Activated T-helper 1 cell treated with anti-CD3 and anti-CD28 coated beads, Interleukin-2, amount 50 U/mL, for 16 hours (primary cell): ENCODE measurements around the gene LRRTM4.

ENCODE experiments used
- DNase-seq, 2 donors: peaks; one replicate each; pipeline ENCODE4 v3.0.0-alpha.2; 2020; ENCODE audit warnings: low read depth in 1 of 2, low spot score in 1 of 2

The LRRTM4 gene

DNA sequence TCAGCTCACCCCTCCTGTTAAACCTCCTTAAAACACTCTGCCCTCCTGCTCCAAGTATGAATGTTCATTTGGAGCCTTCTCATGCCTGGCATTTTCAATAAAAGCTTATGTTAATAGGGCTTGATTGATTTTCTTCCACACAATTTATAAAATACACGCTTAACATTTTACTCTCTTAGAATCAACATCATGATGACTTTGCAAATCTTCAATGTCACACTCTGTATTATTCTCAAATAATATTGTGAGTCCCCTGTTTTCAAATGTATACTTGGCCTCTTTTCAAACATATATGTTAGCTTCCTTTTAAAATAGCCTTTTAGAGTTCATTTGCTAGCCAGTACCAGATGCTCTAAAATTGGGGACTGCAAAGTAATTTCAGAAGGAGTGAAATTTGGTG lies 520.3 kb downstream of the LRRTM4 start:
- no peak for DNase-seq

DNA sequence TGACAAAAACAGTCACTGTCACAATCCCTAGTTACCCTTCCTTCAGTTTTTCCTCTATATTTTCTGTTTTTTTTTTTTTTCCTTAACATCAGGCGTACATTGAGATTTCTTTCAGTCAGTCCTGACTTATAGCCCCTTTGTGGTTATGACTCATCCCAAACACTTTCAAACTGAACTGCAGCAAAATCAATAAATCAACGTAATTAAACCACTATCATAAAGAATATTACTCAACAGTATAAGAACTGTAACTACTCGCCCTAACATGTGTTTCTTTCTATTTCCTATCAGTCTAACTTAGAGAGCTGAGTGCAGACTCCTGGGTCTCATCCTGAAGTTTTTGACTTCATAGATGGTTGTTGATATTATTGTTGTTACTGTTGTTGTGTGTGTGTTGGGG lies 523.5 kb downstream of the LRRTM4 start:
- DNase-seq: no peak

DNA sequence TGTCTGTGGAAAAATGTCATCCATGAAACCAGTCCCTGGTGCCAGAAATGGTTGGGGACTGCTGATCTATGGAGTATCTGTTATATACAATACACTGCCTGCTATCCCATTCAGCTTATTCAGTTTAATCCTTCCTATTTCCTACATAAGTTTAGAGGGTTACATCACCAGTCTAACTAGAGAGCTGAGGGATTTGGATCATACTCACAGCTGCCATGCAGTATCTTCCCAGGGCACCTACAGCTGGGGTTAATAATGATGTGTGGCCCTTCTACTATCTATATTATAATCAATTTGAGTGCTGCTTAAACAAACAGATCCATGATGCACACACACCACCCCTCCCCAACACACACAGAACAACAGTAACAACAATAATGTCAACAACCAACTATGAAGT lies 524.0 kb downstream of the LRRTM4 start:
- no peak for DNase-seq

DNA sequence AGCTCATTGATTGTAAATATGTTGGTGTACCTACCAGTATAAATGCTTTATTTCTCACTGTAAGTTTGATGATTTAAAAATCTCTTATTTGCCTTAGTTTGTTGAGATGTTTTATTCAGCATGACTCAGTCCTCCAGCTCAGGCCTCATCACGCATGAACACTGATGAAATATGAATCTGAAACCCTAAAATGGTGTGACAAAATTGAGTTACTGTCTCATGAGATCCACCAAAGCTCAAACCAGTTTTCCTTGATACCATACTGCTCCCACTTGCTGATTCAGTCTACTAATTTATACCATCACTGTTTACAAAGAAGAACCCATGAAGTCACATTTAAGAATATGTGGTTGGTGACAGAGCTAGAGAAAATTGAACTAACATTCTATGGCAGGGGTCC lies 524.9 kb downstream of the LRRTM4 start:
- DNase-seq: no peak

DNA sequence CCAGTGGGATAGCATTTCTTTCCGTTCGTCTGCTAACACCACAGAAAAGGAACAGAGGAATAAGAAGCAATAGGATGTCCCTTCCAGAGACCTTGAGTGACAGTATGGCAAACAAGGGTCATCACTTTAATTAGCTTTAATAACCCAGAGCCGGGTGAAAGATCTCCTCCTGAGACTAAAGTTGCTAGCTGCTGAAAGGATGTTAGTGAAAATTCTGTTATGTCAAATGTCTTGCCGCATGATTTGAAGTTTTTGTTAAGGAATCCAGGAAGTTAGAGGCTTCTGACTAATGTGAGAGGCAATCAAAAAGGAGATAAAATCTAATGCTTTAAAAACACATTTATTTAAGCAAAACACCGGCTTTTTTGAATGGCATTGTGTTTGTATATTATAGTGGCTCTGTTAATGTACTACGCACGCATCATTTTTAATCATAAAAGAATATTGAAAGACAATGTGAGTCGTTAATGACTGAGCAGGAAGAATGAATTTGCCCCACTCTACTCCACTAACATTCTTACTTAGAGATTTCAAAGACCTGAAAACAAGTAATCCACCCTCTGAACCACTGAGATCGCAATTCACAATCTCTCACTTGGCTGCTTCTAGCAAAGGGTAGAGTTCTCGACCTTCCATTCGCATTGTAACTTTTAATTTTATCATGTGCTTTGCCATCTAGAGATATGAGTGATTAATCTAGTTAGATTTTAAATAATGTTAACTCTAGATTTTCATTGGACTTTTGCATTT lies 536.6 kb downstream of the LRRTM4 start:
- DNase-seq: no peak

DNA sequence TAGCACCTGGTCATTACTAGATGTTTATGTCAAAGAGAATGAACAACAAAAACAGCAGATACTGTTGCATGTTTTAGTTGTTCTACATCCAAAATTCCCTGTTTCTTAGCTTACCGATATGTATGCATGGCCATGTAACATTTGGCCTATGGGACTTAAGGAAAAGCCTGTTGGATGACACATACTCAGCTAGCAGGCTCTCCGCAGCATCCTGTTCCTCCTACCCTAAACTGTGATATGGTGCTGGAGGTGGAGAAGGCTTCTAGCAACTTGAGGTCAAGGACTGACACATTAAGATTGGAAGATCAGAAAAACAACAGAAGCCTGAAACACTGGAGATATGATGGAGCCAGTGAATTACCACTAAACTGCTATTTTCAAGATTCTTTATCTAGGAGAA lies 537.8 kb downstream of the LRRTM4 start:
- DNase-seq: no peak

DNA sequence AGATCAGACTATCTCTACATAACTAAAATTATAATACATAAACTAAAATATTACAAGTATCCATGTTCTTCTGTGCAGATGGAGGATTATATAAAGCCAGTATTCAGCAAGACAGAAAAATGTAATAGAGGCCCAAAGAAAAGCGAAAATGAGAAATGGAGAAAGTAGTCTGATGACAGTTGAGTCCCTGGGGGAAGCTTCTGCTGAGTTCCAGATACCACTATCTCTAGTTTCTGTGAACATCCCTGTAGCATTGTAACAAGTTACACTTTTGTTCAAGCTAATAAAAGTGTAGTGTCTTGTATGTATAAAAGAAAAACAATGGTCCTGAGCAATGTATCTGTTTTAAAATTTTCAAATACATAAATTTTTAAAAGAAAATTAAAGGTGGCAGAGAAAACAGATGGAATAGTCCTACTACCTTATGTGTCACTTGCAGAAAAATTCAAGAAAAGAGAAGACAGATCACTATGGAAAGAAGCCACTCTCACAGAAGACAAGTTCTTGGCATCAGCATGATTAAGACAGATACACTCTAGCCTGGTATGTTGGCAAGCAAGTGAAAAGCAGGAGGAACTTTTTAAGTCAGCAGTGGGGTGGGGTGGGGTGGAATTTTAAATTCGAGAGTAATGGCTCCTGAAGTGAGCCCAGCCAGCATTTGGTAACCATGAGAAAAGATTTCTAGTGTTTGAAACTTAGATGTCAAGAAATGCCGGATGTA lies 541.9 kb downstream of the LRRTM4 start:
- no peak for DNase-seq

DNA sequence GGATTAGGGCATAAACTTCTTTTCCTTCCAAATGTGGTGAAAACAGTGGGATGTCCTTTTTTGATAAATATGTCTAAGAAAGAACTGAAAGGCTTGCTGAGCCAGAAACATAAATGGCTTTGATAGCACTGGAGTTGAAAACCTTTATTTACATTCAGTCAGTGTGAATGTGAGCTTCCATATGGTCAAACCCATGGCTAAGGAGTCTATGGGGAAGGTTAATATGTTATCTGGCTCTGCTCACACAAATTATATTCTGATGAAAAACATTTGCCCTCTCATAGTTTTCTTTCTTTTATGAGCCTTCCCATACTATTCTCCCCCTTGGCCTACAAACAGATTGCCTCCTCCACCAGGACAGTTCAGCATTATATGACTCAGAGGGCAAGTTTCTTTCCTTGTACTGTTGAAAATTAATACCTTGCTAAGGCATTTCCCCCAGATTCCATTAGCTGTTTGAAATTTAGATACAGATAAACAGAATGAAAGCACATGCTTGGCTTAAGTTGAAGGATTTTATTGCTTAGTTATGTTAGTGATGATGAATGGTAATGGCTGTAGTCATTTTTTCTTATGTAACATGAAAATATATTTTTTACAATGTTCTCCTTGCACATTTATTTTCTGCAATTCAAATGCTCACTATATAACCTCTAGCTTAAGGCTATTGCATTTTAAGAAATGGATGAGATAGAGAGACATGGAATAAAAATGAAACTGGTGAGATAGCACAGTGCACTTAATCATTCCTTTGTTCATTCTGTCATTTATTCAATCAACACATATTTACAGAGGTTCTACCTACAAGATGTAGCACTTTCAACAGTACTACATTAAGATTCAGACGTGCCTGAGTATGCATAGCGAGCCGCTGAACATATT lies 544.1 kb downstream of the LRRTM4 start:
- DNase-seq: no peak

DNA sequence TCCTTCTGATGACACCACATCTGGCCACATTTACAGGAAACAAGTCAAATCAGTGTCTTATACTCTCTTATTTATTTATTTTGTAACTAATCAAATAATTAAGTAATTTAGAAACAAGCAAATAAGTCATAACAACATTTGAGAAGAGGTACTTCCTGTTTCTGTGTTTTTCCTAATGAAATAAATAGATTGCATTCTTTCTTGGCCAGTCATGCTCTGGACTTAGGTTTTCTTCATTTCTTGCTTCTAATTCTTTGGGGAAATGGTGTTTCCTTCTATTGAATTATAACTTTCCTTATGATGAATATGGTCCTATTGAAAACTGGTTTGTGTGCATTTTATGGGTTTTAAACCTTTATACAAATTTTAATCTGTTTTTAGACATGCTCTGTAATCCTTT lies 546.4 kb downstream of the LRRTM4 start:
- DNase-seq: no peak

DNA sequence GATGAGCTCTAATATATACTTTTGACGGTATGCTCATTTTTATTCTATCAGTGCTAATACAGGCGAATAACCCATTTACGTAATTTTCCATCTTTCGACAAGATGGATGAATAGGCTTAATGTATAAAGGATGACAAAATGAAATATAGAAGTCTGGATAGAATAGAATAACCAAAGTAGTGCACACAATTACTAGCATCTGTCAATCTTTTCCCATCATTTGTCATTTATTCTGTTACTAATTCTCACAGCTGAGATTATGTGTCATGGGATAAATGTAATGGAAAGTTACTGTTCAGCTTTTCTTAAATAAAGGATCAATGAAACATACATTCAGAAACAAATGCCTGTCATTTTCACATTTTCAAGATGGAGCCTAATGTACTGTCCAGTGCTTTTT lies 548.6 kb downstream of the LRRTM4 start:
- DNase-seq: no peak

DNA sequence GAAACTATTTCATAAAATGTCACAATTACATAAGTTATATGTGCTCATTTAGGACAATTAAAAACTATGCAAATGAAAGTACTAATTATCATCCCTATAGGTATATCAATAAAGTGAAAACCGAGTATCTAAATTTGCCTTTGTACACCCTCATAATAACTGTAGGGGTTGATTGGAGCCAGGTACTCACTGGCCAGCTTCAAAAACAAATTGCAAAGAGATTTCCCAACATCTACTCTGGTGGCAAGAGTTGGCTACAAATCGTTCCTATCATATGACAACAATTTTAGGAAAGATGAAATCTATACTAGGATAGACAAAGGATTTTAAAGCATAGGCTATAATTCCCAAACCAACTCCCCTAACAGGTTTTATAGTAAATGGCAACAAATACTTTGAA lies 556.4 kb downstream of the LRRTM4 start:
- DNase-seq: no peak

DNA sequence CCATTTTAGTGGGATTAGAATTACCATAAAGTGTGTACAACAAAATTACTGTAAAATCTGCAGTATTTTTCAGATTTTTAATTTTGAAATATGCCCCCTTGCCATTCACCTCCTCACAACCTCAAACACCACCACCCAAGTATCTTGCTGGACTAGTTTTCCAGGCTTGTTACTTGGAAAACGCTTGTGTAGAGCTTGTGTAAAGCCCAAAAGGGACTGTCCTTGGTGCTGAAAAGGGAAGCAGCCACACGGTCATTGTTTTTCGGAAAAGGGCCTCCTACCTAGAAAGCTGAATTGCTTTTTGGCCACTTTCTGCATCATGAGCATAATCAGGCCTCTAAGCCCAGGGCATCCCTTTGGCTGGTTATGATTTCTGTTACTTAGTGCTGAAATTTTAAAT lies 563.4 kb downstream of the LRRTM4 start:
- DNase-seq: no peak

DNA sequence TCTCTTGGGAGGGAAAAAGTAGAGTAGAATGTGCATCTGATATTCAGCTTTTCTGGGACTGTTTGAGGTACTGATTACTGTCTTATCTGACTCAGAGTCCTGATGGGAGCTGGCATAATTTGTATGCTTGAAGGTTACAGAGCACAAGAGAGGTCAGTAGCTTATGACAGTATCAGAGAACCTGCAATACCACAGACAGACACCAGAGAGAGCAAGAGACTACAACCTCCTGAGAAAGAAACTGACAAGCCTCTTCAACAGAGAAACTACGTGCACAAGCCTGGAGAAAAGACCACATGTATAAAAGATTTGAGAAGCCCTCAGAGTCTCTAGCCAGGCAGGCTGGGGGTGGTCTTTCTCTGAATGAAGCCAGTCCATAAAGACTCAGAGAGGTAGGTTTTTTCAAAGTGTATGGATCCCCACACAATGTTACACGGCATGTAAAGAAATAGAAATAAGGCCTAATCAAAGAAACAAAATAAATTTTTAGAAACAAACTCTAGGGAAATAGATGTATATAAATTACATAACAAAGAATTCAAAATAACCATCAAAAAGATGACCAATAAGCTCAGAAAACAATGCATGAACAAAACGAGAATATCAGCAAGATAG lies 568.3 kb downstream of the LRRTM4 start:
- DNase-seq: no peak

DNA sequence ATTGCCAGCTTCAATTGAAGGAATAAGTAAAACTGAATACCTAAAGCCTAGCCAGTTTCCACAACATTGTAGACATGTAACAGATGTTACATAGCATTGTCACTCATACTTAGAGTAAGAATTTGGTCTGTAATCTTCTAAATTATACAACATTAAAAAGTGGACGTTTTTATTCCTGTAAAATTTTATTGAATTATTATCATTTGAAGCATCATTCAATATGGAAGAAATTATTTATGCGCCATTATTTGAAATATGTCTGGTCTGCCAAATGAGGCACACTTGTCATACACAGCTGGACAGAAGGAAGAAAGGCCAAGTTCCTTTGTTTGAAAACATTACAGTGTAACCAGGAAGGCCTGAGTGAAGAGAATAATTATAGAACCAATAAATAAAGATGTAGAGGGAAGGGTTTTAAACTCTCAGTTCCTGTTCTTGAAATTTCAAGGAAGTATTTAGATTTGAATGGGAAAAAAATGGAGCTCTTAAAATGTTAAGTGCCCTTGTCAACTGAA lies 575.5 kb downstream of the LRRTM4 start:
- DNase-seq: no peak

DNA sequence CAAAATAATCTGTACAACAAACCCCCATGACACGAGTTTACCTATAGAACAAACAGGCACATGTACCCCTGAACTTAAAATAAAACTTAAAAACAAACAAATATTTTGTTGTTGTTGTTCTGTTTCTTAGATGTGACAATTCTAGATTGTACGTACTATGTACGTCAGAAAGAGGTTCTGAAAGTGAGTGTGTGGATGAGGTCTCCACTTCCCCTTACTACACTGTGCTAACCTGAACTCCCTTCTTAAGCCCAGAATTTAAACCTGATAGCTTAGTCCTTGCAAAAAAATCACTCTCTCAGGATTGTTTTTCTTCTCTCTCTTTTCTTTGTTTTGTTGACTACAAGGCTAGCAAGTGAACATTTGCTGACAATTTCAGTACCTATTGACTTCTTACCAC lies 581.6 kb downstream of the LRRTM4 start:
- DNase-seq: no peak

DNA sequence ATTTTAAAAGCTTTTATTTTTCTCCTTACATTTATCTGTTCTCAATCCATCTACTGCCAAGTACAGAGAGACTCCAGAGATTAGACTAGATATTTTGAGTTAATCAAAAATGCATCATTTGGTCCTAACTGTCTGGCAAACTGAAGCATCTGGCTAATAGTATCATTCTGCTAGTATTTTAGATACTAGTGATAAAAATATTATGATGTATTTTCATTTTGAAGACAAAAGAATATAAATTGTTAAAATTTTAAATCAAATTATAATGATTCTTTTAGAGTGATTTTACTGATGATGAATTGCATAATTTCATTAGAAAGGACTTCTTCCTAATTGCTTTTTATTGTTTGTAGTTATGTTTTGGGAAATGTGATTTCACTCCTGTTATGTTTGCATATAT lies 584.0 kb downstream of the LRRTM4 start:
- no peak for DNase-seq

DNA sequence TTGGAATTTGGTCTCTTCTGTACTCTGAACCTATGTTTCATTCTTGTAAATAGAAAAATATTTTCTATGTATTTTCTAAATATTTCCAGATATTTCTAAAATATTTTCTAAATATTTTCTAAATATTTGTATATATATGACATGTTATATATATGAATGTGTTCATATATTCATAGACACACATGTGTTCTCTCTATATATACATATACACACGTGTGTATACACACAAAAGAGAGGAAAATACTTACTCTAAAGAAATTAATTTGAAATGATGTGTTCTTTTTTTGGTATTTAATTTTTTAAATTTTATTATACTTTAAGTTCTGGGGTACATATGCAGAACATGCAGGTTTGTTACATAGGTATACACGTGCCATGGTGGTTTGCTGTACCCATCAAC lies 589.6 kb downstream of the LRRTM4 start:
- DNase-seq: no peak

DNA sequence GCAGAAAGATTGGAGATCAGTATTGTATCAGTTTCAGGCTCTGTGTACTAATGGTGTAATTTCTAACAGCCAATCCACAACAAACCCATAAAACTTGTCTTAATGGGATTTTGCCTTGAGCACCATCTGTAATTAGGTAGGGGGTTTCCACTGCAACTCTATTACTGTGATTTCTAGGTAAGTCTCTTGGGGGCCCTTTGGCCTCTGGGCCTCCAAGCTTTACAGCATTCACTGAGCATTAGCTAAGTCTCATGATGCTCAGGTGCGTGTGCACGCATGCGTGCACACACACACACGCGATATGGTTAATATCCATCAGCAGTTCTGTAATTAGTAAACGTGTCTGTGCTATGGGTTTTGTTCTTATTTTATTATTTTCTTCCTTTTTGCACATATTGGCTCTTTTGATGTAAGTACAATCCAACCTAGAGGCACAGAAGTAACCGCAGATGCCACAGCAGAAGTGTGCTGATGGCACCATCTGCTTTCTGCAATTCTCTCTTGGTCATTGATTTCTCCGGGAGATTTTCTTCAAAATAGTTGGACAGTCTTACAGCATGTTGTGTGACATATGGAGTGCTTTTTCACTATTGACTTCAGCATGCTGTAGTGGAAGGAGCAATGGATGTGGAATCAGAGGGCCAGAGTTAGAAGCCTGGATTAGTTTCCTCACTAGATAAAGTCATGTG lies 592.0 kb downstream of the LRRTM4 start:
- DNase-seq: no peak

DNA sequence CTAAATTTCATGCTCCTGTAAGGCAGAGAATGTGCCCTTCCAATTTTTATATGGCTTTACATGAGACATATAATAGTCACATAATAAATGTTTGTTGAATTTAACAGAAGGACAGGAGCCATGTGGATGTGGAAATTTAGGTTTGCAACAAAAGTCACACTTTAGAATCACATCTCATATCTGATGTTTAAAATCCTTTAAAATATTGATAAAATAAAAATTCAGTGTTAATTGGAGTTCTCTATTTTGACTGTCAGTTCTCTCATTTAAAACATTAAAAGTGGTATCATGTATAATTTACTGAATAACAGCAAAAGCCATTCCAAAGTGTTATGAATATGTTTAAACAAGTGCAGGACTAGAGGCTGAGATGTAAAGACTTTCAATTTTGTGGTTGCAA lies 594.1 kb downstream of the LRRTM4 start:
- no peak for DNase-seq

DNA sequence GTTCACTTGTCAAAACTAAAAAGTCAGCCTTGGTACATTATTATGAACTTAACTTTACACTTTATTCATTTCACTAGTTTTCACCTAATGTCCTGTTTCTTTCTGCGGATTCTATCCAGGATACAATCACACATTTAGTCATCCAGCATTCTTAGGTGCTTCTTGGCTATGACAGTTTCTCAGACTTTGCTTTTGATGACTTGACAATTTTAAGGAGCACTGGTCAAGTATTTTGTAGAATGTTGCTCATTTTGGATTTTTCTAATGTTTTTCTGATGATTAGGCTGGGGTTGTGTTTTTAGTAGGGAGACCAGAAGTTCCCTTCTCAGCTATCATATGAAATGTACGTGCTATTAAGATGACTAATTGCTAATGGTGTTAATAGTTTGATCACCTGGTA lies 601.2 kb downstream of the LRRTM4 start:
- DNase-seq: no peak

DNA sequence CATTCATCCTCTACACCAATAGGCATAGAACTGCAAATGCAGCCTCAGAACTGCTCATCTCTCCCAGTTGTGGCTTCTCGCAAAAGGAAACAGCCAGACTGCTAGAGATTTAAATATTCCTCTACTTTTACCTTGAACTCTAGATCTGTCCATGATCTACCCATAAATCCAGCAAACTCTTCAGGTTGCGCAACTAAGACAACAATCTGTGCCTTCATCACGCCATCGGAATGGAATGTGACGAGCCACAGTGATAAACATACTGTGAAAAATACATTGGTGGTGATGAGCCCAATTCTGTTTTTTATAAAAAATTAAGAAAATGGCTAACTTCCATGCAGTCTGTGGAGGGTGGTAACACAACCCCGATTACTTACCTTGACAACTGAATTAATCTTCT lies 626.7 kb downstream of the LRRTM4 start:
- DNase-seq: no peak
